BLaER1 treated with 17β-estradiol and CSF1 and Interleukin-3, amounts not matched to agents 10 nM and 100 nM (cell line): ENCODE results near the gene KLHL4.
"Not testable (repeated sequence)": the region's sequence is repeated elsewhere in the genome, so short reads cannot be mapped to it uniquely, and the experiment has no call there.

ENCODE experiments used
- H3K27ac ChIP-seq, 11 experiments: shearing (Covaris generic); formaldehyde crosslinking; 2 replicates each; pipeline ENCODE4 v1.8.1; 2022
- H3K27me3 ChIP-seq, 11 experiments: shearing (Covaris generic); formaldehyde crosslinking; 2 replicates each; pipeline ENCODE4 v1.8.1; 2022
- H3K36me3 ChIP-seq, 11 experiments: shearing (Covaris generic); formaldehyde crosslinking; 2 replicates each; pipeline ENCODE4 v1.8.1; 2022
- H3K4me1 ChIP-seq, 10 experiments: shearing (Covaris generic); formaldehyde crosslinking; 2 replicates each; pipeline ENCODE4 v1.8.1; 2022
- H3K4me2 ChIP-seq, 11 experiments: shearing (Covaris generic); formaldehyde crosslinking; 2 replicates each; pipeline ENCODE4 v1.8.1; 2022
- H3K4me3 ChIP-seq, 10 experiments: shearing (Covaris generic); formaldehyde crosslinking; 2 replicates each; pipeline ENCODE4 v1.8.1; 2022
- H3K9ac ChIP-seq, 11 experiments: shearing (Covaris generic); formaldehyde crosslinking; 2 replicates each; pipeline ENCODE4 v1.8.1; 2022
- H3K9me3 ChIP-seq, 11 experiments: shearing (Covaris generic); formaldehyde crosslinking; replicated peaks in 1 of 11; 2 replicates each; pipeline ENCODE4 v1.8.1; 2022
- H4K20me1 ChIP-seq, 11 experiments: shearing (Covaris generic); formaldehyde crosslinking; 2 replicates each; pipeline ENCODE4 v1.8.1; 2022
- Cebpa-rat ChIP-seq, 11 experiments: shearing (Covaris generic); IDR thresholded peaks; 2 replicates each; pipeline ENCODE4 v1.8.1; 2022

Gene KLHL4

DNA sequence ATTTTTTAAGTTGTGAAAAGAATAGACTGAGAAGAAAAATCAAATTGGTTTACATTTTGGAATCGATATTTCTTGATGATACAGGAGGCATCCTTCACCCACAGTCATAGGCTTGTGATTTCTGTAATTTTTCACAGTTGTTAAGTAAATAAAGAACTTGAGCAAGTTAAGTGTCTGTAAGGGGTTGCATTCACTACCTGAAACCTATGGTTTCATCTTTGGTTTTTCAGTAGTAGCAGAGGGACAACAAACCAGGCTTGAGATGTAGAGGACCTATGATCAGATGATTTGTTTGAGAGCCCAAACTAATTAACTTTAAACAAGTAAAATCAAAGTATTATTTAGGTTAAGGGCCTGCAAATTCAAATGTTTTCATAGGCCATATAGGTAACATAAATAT is 175.6 kb downstream of the KLHL4 start:
- H3K4me1 ChIP-seq = no peaks in the 10 kb centered on the region
- TF ChIP-seq Cebpa-rat (IDR thresholded peaks at IDR 0.05) = no peak
- no peaks in the 10 kb centered on the region for H3K36me3 ChIP-seq
- H3K9ac ChIP-seq = no peak overlapping the region
- H3K9me3 ChIP-seq = no peaks in the 10 kb centered on the region
- H4K20me1 ChIP-seq = no peaks in the 10 kb centered on the region; a peak in 1 of 22 replicates
- H3K4me2 ChIP-seq = no peak overlapping the region
- H3K27me3 ChIP-seq = peaks cover 31 to 82% (median 71%) of the 10 kb centered on the region in 11 experiments; a peak in 21 of 22 replicates
- no peak overlapping the region for H3K4me3 ChIP-seq
- H3K27ac ChIP-seq = no peak overlapping the region; a peak in 1 of 22 replicates

DNA sequence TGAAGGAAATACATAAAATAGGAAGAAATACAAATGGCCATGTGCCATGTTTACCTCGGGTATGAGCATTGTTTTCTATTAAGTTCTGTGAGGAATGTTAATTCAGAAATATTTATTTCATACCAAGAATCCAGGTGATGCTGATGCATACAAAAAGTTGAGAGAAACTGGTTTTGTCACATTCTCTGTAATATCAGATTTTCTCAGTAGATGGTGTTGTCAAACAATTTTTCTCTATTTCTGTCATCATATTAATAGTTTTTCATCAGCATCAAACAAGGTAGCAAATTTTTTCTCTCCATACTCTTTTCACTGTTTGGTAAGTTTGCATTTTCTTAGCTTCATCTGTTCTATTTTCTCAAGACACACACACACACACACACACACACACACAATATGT is 179.8 kb downstream of the KLHL4 start:
- H3K36me3 ChIP-seq = no peaks in the 10 kb centered on the region
- H4K20me1 ChIP-seq = no peaks in the 10 kb centered on the region
- H3K27me3 ChIP-seq = peaks cover 48 to 95% (median 86%) of the 10 kb centered on the region in 11 experiments
- H3K4me2 ChIP-seq = no peak overlapping the region
- no peak for TF ChIP-seq Cebpa-rat (IDR thresholded peaks at IDR 0.05)
- no peaks in the 10 kb centered on the region for H3K9me3 ChIP-seq
- H3K4me3 ChIP-seq = no peak overlapping the region
- H3K4me1 ChIP-seq = no peaks in the 10 kb centered on the region
- H3K9ac ChIP-seq = no peak overlapping the region
- H3K27ac ChIP-seq = no peak overlapping the region

DNA sequence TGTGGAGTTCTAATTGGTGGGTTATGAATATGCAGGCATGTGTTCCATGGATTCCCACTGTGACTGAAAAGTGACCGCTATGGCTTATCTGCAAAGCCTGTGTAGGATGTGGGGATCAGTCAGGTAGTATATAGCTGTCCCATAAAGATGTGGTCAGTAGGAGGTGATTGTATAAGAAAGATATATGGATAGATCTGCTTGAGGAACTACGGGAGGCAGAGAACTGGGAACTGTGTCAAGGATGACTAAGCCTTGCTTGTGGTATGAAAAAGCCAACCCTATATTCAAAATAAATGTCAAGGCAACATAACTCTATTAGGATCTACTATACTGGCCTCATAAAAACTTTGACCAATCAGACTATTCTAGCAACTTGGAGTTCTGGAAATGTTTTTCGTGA is 185.2 kb downstream of the KLHL4 start:
- Histone ChIP-seq H4K20me1 (no peaks in the 10 kb centered on the region), H3K27ac (no peak overlapping the region), H3K27me3 (peaks cover 25 to 86% (median 73%) of the 10 kb centered on the region in 11 experiments), H3K4me2 (no peak overlapping the region), H3K36me3 (no peaks in the 10 kb centered on the region), H3K9me3 (peaks cover 7 to 12% (median 9%) of the 10 kb centered on the region in 11 experiments), H3K9ac (no peak overlapping the region), H3K4me1 (no peaks in the 10 kb centered on the region), H3K4me3 (no peak overlapping the region)
- TF ChIP-seq Cebpa-rat (IDR thresholded peaks at IDR 0.05) = no peak

DNA sequence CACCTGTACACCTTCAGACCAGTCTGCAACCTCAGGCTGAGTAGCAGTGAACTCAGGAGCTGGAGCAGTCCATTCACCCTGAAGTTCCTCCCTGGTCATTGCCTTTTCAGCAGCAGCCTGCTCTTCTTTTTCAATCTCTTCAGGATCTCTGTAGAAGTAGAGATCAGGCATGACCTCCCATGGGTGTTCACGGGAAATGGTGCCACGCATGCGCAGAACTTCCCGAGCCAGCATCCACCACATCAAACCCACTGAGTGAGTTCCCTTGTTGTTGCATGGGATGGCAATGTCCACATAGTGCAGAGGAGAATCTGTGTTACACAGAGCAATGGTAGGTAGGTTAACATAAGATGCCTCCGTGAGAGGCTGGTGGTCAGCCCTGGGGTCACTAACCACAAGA is 185.9 kb downstream of the KLHL4 start:
- not testable (repeated sequence) for H3K4me2 ChIP-seq, H3K9ac ChIP-seq, H3K27ac ChIP-seq, H3K4me1 ChIP-seq, H3K4me3 ChIP-seq, H3K36me3 ChIP-seq, H4K20me1 ChIP-seq
- peaks cover 21 to 85% (median 70%) of the 10 kb centered on the region in 11 experiments for H3K27me3 ChIP-seq
- peaks cover 14 to 19% (median 15%) of the 10 kb centered on the region in 11 experiments for H3K9me3 ChIP-seq

DNA sequence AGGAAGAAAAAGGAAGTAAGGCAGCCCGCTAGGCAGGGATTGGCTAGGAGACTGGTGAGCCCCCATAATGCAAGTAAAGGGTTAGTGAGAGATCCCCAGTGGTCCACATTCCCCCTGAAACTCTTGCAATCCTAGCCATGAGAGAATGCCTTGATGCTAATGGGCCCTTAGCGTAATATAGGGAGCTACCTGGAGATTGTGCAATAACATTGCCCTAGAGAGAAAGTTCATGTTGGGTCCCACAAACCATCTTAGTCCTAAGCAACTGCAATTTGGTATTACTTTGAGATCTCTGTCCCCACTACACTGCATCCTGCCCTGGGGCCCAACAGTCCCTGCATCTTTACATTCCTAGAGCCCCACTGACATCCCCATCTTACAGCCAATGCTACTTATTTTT is 188.5 kb downstream of the KLHL4 start:
- peak in 3 of 11 experiments; percentile 10 to 71 (median 17); a peak in 6 of 22 replicates for TF ChIP-seq Cebpa-rat (IDR thresholded peaks at IDR 0.05)
- no peaks in the 10 kb centered on the region for H4K20me1 ChIP-seq
- H3K4me1 ChIP-seq = no peaks in the 10 kb centered on the region
- peaks cover 8 to 69% (median 58%) of the 10 kb centered on the region in 11 experiments; a peak in 21 of 22 replicates for H3K27me3 ChIP-seq
- no peak overlapping the region for H3K4me2 ChIP-seq
- H3K9ac ChIP-seq = no peak overlapping the region
- no peak overlapping the region for H3K27ac ChIP-seq
- peaks cover 29 to 35% (median 31%) of the 10 kb centered on the region in 11 experiments for H3K9me3 ChIP-seq
- H3K36me3 ChIP-seq = no peaks in the 10 kb centered on the region
- H3K4me3 ChIP-seq = no peak overlapping the region

DNA sequence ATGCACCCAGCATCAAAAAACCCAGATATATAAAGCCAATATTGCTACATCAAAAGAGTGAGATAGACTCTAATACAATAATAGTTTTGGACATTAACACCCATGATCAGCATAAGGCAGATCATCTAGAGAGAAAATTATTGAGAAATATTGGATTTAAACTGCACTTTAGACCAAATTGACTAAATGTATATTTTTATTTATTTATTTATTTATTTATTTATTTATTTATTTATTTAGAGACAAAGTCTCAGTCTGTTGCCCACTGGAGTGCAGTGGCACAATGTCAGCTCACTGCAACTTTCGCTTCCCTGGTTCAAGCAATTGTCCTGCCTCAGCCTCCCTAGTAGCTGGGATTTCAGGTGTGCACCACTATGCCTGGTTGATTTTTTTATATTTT is 193.0 kb downstream of the KLHL4 start:
- Histone ChIP-seq H3K27ac (no peak overlapping the region), H3K9me3 (peaks cover 35 to 49% (median 40%) of the 10 kb centered on the region in 11 experiments), H3K9ac (no peak overlapping the region), H3K4me1 (no peaks in the 10 kb centered on the region), H4K20me1 (no peaks in the 10 kb centered on the region), H3K4me3 (no peak overlapping the region), H3K36me3 (no peaks in the 10 kb centered on the region), H3K4me2 (no peak overlapping the region), H3K27me3 (peaks cover 10 to 81% (median 59%) of the 10 kb centered on the region in 11 experiments; a peak in 21 of 22 replicates)
- no peak for TF ChIP-seq Cebpa-rat (IDR thresholded peaks at IDR 0.05)
